Measurements from ENCODE around the gene CREB5.

Gene CREB5

DNA sequence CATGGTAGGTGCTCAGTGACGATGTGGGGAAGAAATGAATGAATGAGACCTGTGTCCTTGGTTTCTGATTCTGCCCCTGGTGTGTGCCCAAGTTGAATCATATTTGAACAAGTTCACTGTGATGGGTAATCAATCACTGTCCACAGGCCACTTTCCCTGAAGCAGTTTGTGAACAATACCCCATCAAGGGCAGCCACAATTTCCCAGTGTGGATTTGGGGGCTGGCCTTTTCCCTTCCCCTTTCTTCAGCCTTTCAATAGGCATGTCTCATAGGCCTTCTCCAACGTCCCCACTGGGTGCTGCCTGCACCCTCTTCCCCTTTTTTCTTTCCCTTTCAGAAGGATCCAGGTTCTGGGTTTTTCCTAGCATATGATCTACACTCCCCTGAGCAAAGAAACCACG lies 64.7 kb downstream of the CREB5 start:
- no peak for DNase-seq (ENCODE audit: low read depth in 2 of 2)

DNA sequence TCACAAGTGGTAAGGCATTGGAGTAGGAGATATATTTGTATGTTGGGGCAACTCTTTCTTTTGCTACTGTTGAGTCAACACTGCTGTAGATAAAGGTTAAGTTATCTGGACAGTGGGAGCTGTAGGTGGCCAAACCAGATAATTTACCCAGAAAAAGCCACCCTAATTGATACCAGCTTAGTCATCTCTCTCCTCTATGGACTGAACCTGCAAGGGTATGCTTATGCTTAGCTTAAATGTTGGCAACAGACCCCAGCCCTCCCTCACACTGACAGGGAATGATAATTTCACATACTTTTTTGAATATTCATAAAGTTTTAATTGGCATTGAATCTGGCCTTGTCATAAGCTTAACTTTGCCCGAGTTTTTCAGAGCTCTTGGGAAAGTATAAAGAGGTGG lies 66.3 kb downstream of the CREB5 start:
- DNase-seq (ENCODE audit: low read depth in 2 of 2), result no peak

DNA sequence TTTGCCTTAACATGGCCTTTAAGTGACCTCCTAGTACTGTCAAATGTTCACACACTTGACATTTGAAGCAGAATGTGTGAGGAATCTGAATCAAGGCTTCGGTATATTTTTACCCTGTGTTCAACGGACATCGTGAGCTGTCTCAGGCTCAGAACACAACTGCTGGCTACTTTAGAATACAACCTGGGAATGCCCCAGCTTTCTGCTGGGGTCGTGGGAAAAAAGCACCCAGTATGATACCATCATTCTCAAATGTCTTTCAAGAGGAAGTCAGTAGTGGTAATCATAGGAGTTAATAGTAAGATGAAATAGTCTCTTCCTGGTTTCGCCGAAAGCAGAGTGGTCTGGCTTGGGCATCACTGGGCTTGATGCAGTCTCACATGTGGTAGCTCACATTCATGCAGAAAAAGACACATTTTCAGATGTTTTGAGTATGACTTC lies 67.2 kb downstream of the CREB5 start:
- DNase-seq (ENCODE audit: low read depth in 2 of 2), result no peak

DNA sequence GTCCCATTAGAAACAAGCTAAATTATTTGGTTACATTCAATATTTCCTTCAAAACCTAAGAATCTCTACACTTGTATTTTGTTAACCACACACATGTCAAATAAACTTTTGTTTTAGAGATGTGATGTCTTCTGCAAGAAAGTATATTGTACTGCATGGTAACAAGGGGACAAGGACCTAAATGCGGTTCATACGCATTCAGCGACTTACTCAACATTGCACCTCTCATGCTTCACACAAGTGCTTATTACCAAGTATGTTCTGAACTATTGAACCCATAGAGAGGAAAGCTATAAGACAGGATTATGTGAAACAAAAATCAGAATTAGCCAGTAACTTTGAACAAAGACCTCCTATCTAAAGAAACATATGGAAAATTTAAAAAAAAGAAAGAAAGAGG lies 68.3 kb downstream of the CREB5 start:
- DNase-seq (ENCODE audit: low read depth in 2 of 2), result no peak

DNA sequence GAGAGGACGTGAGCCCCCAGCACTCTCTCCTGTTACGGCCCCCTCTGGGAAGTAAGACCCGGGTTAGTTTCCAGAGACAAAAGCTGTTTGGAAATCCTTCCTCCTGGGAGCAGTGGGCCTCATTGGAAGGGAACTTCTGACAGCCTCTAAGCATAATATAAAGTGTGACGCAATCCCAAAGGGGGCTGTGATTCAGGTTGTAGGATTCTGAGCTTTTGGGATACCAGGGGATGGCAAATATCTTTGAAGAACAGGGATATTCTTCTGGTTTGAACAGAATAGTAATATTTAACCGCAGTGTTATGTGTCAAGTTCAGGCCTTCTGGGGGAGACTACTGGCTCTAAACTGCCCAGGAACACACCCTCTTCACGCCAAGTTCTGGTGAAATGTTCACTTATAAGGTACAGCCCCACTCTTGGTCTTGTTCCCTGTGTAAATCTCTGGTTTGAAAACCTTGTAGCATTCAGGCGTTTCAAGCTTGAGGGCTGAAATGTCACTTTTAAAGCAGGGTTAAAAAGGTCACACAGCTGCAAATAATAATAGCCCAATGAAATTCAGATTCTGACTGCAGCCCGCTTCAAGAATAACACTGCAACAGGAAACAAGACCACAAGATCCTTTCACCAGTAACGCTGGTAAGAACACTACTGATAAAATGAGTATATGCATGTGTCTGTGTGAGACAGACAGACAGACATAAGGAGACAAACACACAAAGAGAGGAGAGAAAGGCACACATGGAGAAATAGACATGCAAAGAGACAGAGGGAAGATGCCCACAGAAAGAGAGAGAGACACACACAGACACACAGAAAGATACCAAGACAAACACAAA lies 69.0 kb downstream of the CREB5 start:
- DNase-seq (ENCODE audit: low read depth in 2 of 2), result no peak

DNA sequence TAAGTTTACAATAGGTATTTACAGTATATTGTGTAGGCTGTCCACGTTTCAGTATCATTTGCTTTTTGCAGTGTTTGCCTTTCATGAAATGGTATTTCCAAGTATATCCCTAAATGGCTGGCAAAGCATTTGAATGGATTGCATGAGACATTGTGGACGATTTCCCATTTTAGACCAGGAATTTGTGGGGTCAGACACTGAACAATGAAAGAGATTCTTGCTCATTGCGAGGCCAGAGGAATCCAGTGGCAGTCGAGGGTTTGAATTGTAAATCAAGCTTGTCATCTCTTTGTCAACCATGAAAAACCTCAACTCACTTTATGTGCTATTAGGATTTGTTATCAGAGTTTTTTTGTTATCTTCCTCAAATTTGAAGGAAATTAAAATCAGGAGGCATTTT lies 70.8 kb downstream of the CREB5 start:
- no peak for DNase-seq (ENCODE audit: low read depth in 2 of 2)

DNA sequence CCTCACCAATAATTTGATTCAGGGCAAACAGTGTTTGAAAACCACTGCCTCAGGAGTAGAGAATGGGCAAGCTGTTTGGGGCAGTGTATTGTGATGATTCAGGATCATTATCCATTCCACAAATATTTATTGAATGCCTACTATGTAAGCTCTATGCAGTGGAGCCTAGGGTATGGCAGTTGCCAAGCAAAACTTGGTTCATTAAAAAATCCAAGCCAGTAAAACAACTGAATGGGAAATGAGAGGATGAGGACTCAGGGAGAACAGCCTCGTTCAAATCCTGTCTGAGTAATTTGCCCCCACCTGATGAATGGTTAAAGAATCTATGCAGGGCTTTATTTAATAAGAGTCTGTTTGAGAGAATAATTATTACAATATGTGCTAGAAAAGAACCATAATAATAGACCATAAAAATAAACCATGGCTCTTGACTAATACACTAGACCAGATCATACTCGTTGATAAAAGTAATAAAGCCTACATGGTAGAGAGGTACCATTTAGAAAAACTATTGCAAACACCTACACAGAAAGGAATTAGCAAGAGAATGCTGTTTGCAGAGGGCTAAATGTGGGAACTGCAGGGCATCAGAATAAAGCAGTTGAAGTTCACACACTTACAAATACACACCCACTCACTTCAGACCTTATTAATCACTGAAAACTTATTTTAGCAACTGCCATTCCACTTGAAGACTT lies 71.7 kb downstream of the CREB5 start:
- DNase-seq (ENCODE audit: low read depth in 2 of 2), result no peak

DNA sequence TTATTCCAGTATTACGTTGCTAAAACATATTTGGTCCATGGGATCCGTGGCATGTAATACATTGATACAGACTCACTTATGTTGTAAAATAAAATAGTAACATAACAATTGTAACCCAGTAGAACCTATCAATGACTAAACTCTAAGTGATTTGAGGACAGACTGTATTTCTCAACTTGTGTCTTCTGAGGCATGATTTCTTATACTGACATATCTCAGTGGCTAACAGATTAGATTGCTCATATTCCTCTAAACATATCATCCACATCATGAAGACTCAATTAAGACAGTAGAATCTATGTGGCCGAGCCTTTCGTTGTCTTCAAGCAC lies 72.3 kb downstream of the CREB5 start:
- DNase-seq (ENCODE audit: low read depth in 2 of 2), result no peak

DNA sequence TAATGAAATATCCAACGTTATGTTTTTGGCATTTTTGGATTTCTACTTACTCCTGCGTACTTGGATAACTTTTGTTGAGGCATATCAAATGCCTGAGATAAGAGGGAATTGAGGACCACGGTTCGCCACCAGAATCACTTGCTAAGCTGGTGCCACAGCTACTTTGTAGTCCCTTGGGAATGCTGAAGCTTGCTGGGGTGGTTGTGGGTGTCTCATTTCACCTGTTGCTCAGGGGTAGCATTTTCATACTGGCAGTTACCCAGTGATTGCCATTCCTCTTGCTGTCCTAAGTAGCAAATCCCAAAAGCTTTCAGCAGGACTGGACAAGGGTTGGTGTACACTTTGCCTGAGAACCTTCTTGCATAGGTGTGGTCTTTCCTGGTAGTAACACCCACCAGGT lies 75.2 kb downstream of the CREB5 start:
- DNase-seq (ENCODE audit: low read depth in 2 of 2), result no peak

DNA sequence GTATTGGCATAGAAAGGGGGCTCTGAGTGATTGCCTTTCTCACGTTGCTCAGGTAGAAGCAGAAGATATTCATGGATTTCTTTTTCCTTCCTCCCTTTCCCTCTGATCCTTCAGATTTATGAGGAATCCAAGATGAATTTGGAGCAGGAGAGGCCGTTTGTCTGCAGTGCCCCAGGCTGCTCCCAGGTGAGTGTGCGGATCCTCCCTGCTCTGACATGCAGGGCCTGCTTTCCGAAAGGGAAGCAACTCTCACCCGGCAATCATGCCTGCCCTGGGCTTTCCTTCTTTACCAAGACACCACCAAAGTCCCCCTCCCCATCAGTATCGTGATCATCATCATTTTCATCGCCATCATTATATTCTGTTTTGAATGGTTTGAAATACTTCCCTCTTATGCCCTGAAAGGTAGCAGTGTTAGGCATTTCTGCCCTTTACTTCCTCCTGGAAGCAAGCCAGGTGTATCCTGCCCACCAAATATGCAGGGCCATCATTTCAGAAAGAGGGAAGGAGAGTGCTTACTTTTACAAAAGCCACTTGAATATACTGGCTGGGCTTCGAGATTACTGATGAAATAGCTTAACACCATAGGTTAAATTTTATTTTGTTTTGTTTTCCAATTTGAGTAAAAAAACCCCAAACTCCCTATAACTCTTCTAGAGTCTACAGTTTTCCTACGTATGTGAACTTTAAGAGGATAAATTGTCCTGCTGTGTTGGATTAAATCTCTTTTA lies 75.9 kb downstream of the CREB5 start:
- no peak for DNase-seq (ENCODE audit: low read depth in 2 of 2)

DNA sequence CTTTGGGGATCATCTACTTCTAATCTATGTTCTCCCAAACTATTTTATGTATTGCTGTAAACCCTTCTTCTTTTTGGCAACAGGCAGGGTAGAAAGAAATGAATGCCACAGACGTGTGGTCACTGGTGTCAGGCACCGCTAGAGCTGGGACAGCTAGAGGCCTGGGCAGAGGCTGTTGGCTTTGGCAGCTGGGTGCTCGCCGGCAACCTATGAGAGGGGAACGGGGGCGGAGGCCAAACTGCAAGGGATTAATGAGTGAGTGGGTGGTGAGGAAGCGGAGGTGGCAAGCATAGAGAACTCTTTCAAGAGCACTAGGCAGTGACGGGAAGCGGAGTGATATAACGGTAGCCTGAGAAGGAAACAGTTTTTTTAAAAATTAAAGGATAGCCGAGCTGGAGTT lies 78.5 kb downstream of the CREB5 start:
- DNase-seq (ENCODE audit: low read depth in 2 of 2), result no peak

DNA sequence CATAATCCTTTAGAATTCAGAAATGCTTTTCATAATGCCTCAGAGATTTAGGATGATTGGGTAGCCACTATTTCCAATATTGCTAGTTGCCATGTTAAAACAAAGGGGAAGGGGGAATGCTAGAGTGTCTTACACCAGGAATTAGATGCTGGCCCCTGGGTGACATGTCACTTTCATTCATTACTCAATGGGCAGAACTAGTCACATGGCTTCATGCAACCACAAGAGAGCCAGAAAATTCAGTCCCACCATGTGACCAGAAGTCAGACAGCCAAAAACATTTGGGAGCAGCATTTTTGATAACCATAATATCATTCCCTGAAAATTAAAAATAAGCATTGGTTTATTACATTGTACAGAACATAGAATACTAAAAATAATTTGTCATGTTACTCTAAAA lies 81.2 kb downstream of the CREB5 start:
- DNase-seq (ENCODE audit: low read depth in 2 of 2), result no peak

DNA sequence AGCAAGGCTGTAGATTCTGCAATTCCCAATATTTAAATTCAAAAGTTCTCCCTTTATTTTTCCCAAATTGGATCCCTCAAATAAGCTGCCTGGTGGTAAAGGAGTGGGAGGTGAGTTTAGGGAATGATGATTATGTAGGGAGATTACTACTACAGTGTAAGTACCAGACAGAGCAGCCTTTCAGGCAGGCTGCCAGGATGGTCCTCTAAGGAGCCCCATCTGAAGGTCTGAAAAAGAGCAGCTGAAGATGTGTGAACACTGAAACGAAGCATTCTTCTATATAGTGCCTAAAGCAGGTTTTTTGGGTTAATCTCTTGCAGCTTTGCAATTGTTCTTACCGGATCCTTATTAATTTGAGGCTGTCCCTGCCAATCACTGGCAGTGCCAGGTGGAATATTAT lies 84.7 kb downstream of the CREB5 start:
- no peak for DNase-seq (ENCODE audit: low read depth in 2 of 2)

DNA sequence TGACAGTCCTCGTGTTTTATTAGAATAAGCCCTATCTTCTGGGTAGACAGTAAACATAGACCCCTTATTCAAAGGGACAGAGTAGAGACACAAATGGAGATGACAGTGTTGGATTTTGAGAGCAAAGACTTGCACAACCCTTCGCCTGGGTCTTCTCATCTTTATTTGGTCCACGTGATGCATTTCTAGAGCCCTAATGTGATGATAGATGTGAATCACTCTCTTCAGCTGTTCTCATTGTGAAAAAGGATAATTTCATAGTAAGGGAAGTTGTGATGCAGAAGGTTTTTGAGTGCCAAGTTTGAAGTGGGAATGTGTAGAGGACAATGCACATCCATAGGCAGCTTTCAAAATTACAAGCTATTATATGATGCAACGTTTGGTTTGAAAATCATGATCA lies 86.3 kb downstream of the CREB5 start:
- no peak for DNase-seq (ENCODE audit: low read depth in 2 of 2)

DNA sequence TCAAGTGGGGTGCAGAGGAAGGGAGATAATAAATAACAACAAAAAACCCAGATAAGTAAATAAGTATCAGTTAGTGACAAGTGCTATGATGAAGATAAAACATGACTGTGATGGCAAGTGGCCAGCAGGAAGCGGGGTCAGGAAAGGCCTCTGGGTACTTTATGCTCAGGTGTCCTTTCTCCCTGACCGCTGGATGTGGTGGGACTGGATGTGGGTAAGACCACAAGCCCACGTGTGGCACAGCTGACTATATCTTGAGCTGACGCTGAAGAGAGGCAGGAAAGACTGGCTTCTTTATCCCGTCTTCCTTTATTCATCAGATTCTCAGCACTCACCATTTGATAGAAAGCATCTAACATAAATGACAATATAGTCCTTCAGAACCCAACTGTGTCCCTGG lies 87.8 kb downstream of the CREB5 start:
- DNase-seq (ENCODE audit: low read depth in 2 of 2), result no peak

DNA sequence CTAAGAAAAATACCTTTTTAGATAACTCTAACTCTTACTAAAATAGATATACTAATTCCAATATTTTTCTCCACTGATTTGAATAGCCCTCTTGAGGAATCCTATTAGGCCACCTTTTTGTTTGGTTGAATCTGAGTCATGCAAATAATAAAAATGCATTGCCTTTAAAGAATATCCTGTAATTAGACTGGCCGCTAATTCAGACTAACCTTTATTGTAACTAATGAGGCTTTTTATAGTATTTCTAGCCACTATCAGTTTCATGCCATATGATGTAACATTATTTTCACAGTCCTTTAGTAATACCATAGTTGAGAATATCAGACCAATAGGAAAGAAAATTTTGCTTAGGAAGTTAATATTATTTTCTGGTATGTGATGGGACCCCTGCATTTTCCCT lies 90.1 kb downstream of the CREB5 start:
- DNase-seq (ENCODE audit: low read depth in 2 of 2), result no peak

DNA sequence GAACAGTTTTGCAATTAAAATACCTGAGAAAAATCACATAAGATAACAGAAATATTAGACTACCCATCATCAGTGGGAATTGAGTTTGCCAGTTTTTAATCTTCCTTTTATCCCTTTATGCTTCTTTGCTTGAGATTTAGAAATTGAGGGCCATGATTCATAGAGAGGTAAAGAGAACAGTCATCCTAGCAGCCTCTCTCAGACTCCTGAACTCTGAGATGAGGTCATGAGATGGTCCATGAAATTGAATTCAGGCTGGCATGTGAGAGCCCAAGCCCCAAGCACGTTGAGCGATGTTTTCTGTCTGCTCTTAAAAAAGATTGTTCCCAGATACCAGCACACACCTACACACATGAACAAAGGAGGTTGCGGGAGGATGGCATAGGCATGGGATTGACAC lies 91.1 kb downstream of the CREB5 start:
- no peak for DNase-seq (ENCODE audit: low read depth in 2 of 2)

DNA sequence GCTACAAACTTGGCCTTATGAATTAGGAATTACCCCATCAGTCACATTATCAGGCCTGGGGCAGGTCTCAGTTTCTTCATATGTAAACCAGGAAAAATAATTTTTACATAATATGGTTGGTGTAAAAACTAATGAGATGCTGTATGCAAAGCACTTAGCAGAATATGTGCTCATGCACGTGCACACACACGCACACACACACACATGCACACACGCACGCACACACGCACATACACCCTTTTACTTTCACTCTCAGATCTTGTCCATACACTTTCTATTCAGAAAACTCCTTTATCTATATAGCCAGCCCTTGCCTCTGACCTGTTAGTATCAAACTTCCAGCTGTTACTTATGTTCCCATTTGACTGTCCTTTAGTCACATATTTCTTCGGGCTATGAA lies 92.7 kb downstream of the CREB5 start:
- DNase-seq (ENCODE audit: low read depth in 2 of 2), result no peak

DNA sequence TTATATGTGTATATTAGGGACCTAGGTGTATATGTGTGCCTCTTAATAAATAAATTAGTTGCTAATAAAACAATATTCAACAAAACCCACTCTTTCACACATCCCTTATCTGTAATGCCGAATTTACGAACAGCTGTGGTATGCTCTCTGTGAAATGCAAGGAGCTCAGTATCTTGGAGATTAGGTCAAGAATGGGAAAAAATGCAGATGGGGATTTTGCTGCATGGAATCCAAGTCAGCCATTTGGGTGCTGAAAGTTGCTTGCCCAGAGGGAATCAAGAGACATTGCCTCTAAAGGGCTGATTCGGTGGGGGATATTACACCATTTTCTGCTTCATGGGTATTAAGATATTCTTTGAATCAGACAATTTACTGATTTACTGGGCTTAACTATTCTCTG lies 93.5 kb downstream of the CREB5 start:
- DNase-seq (ENCODE audit: low read depth in 2 of 2), result no peak

DNA sequence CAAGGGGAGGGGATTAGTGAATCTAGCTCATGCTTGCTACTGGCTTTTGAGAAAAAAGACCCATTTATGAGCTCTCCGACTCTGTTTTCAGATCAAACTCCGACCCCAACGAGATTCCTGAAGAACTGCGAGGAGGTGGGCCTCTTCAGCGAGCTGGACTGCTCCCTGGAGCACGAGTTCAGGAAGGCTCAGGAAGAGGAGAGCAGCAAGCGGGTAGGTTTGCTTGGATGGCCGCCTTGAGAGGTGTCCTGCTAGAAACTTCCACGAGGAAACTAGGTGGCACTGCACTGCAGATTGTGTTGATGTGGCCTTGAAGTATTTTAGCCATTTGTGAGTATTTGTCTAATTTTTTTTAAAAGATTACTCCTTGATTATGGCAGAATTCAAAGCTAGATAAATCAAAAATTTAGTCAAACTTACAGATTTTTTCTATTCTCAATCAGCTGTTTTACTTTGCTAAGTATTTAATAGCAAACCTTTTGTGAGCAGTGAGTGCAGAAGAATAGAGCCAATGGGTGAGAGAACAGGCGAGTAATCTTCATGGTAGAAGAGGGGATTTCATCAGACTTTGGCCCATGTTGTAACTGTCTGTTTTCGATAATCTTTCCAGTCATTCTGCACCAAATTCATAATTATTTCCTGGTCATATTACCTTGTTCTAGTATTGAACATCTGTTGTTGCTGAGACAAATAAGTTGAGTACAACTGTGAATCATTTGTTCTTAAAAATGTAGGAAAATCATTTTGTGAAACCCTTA lies 95.4 kb downstream of the CREB5 start:
- DNase-seq (ENCODE audit: low read depth in 2 of 2), result no peak

DNA sequence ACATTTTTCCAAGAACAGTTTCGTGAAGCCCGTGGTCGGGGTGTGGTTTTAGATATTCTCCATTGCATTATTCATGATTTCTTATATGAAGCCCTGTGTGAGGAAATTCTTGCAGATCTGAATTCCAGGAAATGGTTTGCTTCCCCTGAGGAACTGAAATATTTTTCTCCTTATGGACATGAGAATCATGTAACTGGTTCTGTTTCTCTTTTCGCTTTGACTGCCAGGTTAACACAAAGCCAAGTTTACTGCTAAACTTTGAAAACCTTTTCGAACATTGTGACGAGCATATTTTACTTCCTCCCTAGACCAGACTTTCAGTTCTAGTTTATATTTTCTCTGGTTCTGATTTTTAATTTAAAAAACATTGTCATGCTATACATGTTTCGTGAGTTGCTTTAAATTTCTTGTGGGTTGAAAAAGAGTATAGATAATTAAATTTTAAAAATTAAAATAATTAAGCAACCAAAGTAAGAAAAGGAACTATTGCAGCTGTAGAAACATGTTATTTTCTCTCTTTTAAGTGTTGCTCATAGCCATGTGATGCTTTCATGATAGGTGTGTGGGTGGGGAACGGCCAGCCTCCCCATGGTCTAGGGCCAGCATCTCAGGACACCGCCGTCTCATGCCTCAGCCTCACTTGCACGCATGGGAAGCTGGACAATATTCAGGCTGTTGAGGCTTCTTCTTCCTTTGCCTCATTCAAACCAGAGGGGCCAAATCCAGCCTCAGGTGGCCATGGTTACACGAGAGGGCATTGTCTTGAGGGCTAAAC lies 97.1 kb downstream of the CREB5 start:
- no peak for DNase-seq (ENCODE audit: low read depth in 2 of 2)

DNA sequence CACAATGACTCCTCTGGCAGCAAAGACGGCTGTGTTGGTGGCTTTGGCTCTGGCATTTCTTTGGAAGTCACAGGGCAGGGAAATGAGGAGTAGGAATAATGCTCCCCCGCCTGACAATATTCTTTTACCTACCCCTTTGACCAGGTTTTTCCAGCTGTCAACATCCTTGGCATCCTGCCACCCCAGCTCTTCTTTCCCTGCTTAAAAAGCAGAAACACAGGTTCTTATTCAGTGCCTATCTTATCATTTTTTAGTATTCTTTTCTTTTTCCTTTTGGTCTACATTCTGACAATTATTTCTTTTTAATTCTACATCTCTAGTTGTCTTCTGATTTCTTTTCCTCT lies 97.7 kb downstream of the CREB5 start:
- DNase-seq (ENCODE audit: low read depth in 2 of 2), result no peak

All from stimulated activated CD8-positive, alpha-beta memory T cell treated with anti-CD3 and anti-CD28 coated beads, Interleukin-7, amount 100 ng/mL, for 1 hour (primary cell).